Measurements from ENCODE around the gene MOB2.

MOB2 gene

GRCh38 chr11:1442807-1443366 lies 43.7 kb downstream of the MOB2 start:
- no peaks in the 10 kb centered on the region for H3K4me1 ChIP-seq (ENCODE audit: insufficient read depth, low read length, poor library complexity, severe bottlenecking)
- no peak for TF ChIP-seq CTCF (conservative IDR thresholded peaks at IDR 0.05; ENCODE audit: low read length)
- no peak overlapping the region for H3K9ac ChIP-seq (ENCODE audit: low read depth, low read length, poor library complexity, severe bottlenecking)
- H3K4me2 ChIP-seq (ENCODE audit: low read depth, low read length, poor library complexity, severe bottlenecking), result no peak overlapping the region
- H3K27me3 ChIP-seq (ENCODE audit: insufficient read depth, low read length, poor library complexity, severe bottlenecking), result no peaks in the 10 kb centered on the region
- H3K79me2 ChIP-seq (ENCODE audit: insufficient read depth, low read length), result no peaks in the 10 kb centered on the region
- no peak overlapping the region for H2AFZ ChIP-seq (ENCODE audit: low read length)
- H3K9me2 ChIP-seq (replicated peaks; ENCODE audit: low read depth, low read length), result no peaks in the 10 kb centered on the region
- H3F3A ChIP-seq (ENCODE audit: low read depth), result no peaks in the 10 kb centered on the region
- no peaks in the 10 kb centered on the region for H4K20me1 ChIP-seq (ENCODE audit: insufficient read depth, low read length, poor library complexity, severe bottlenecking)
- no peak overlapping the region for H3K4me3 ChIP-seq (ENCODE audit: low read length, poor library complexity, severe bottlenecking)
- no peaks in the 10 kb centered on the region for H3K36me3 ChIP-seq (ENCODE audit: insufficient read depth, low read length)
- H3K9me3 ChIP-seq (ENCODE audit: insufficient read depth, low read depth, low read length), result no peaks in the 10 kb centered on the region; the same call in 1 of the 2 replicates

- H3K4me1 ChIP-seq (ENCODE audit: insufficient read depth, low read length, poor library complexity, severe bottlenecking), result no peaks in the 10 kb centered on the region
- no peak overlapping the region for H3K4me2 ChIP-seq (ENCODE audit: low read depth, low read length, poor library complexity, severe bottlenecking)
- no peaks in the 10 kb centered on the region for H4K20me1 ChIP-seq (ENCODE audit: insufficient read depth, low read length, poor library complexity, severe bottlenecking)
- H3K9me3 ChIP-seq (ENCODE audit: insufficient read depth, low read depth, low read length), result no peaks in the 10 kb centered on the region; the same call in 1 of the 2 replicates
- no peaks in the 10 kb centered on the region for H3F3A ChIP-seq (ENCODE audit: low read depth)
- H2AFZ ChIP-seq (ENCODE audit: low read length), result no peak overlapping the region
- H3K4me3 ChIP-seq (ENCODE audit: low read length, poor library complexity, severe bottlenecking), result no peak overlapping the region
- no peak overlapping the region for H3K9ac ChIP-seq (ENCODE audit: low read depth, low read length, poor library complexity, severe bottlenecking)
- no peaks in the 10 kb centered on the region for H3K79me2 ChIP-seq (ENCODE audit: insufficient read depth, low read length)
- no peaks in the 10 kb centered on the region for H3K36me3 ChIP-seq (ENCODE audit: insufficient read depth, low read length)
- no peaks in the 10 kb centered on the region for H3K27me3 ChIP-seq (ENCODE audit: insufficient read depth, low read length, poor library complexity, severe bottlenecking)
- no peak for TF ChIP-seq CTCF (conservative IDR thresholded peaks at IDR 0.05; ENCODE audit: low read length)
- TF ChIP-seq EZH2phosphoT487 (IDR thresholded peaks at IDR 0.05; ENCODE audit: borderline replicate concordance), result no peak
- H3K9me2 ChIP-seq (replicated peaks; ENCODE audit: low read depth, low read length), result no peaks in the 10 kb centered on the region
Observed at GRCh38 chr11:1442163-1442562, 44.4 kb downstream of the MOB2 start.

- Histone ChIP-seq H3K4me2 (ENCODE audit: low read depth, low read length, poor library complexity, severe bottlenecking) (no peak overlapping the region), H4K20me1 (ENCODE audit: insufficient read depth, low read length, poor library complexity, severe bottlenecking) (no peaks in the 10 kb centered on the region), H3K36me3 (ENCODE audit: insufficient read depth, low read length) (no peaks in the 10 kb centered on the region), H3K27me3 (ENCODE audit: insufficient read depth, low read length, poor library complexity, severe bottlenecking) (no peaks in the 10 kb centered on the region), H2AFZ (ENCODE audit: low read length) (no peak overlapping the region), H3K9me3 (ENCODE audit: insufficient read depth, low read depth, low read length) (no peaks in the 10 kb centered on the region; the same call in 1 of the 2 replicates), H3K4me1 (ENCODE audit: insufficient read depth, low read length, poor library complexity, severe bottlenecking) (no peaks in the 10 kb centered on the region), H3K9ac (ENCODE audit: low read depth, low read length, poor library complexity, severe bottlenecking) (no peak overlapping the region), H3K4me3 (ENCODE audit: low read length, poor library complexity, severe bottlenecking) (no peak overlapping the region), H3K9me2 (replicated peaks; ENCODE audit: low read depth, low read length) (no peaks in the 10 kb centered on the region), H3F3A (ENCODE audit: low read depth) (no peaks in the 10 kb centered on the region), H3K79me2 (ENCODE audit: insufficient read depth, low read length) (no peaks in the 10 kb centered on the region)
- TF ChIP-seq CTCF (conservative IDR thresholded peaks at IDR 0.05; ENCODE audit: low read length) (no peak), EZH2phosphoT487 (IDR thresholded peaks at IDR 0.05; ENCODE audit: borderline replicate concordance) (no peak)
Observed at GRCh38 chr11:1440496-1440895, 46.1 kb downstream of the MOB2 start.
